PC-3 (cell line): Measurements from ENCODE around the gene ITGAE. TPM values are rescaled to one million over a fixed set of nuclear protein-coding genes. Genes with fewer than 3 reads are reported as not detected.

ENCODE experiments used
- ATAC-seq: fragments of 200-7000 bp; cut with Tn5 transposase; 2 replicates; pipeline ENCODE4 v1.9.1; 2020; ENCODE audit warnings: mild to moderate bottlenecking, moderate library complexity
- BruUV-seq: library from RNA; stranded (reverse); fragments of 400-500 nt; replicated peaks from 2 replicates; lab custom pipeline; 2021; lab: Mats Ljungman, UMichigan
- CTCF ChIA-PET: fragments of 300-600 bp; sonication (Branson Sonifier 250); formaldehyde crosslinking; loops from one replicate; lab custom pipeline; 2022; ENCODE audit warnings: antibody characterized with exemption; lab: Charles Lee
- POLR2A ChIA-PET: fragments of 300-600 bp; sonication (Branson Sonifier 250); formaldehyde crosslinking; loops from one replicate; lab custom pipeline; 2022; ENCODE audit warnings: antibody characterized with exemption; ENCODE audit not compliant: unreplicated experiment; lab: Charles Lee
- DNase-seq: peaks from one replicate; pipeline ENCODE4 v3.0.0-alpha.2; 2015
- H2AFZ ChIP-seq: fragments of 300-600 bp; sonication (generic); 2 replicates; pipeline ENCODE4 v1.6.0; 2016; ENCODE audit warnings: antibody characterized with exemption, low read length
- H3F3A ChIP-seq: fragments of 300-600 bp; sonication (generic); one replicate; pipeline ENCODE4 v1.6.0; 2017; ENCODE audit warnings: antibody characterized with exemption, low read length, control low read depth, mild to moderate bottlenecking; ENCODE audit not compliant: unreplicated experiment
- H3K27ac ChIP-seq: fragments of 300-600 bp; sonication (generic); 2 replicates; pipeline ENCODE4 v1.5.1; 2016; ENCODE audit warnings: mild to moderate bottlenecking, low read length
- H3K27me3 ChIP-seq: fragments of 300-600 bp; sonication (generic); 2 replicates; pipeline ENCODE4 v1.6.1; 2016; ENCODE audit warnings: low read length, mixed read lengths
- H3K36me3 ChIP-seq: fragments of 300-600 bp; sonication (generic); 2 replicates; pipeline ENCODE4 v1.6.1; 2016; ENCODE audit warnings: low read depth, mixed run types, low read length, mixed read lengths
- H3K4me1 ChIP-seq: fragments of 300-600 bp; sonication (generic); 2 replicates; pipeline ENCODE4 v1.5.1; 2016; ENCODE audit warnings: low read length; ENCODE audit not compliant: insufficient read depth
- H3K4me2 ChIP-seq: fragments of 300-600 bp; sonication (generic); 2 replicates; pipeline ENCODE4 v1.6.0; 2016; ENCODE audit warnings: low read length
- H3K4me3 ChIP-seq: fragments of 300-600 bp; sonication (generic); 2 replicates; pipeline ENCODE4 v1.5.1; 2016; ENCODE audit warnings: mild to moderate bottlenecking, low read length, mixed read lengths
- H3K79me2 ChIP-seq: fragments of 300-600 bp; sonication (generic); 2 replicates; pipeline ENCODE4 v1.6.1; 2017; ENCODE audit warnings: low read length, mixed read lengths
- H3K9ac ChIP-seq: fragments of 300-600 bp; sonication (generic); 2 replicates; pipeline ENCODE4 v1.6.0; 2016; ENCODE audit warnings: mild to moderate bottlenecking, low read length
- H3K9me2 ChIP-seq: fragments of 300-600 bp; sonication (generic); replicated peaks from 2 replicates; pipeline ENCODE4 v1.6.1; 2016; ENCODE audit warnings: mixed run types, low read length, mixed read lengths
- H3K9me3 ChIP-seq: fragments of 300-600 bp; sonication (generic); 2 replicates; pipeline ENCODE4 v1.6.1; 2016; ENCODE audit warnings: low read length, mixed read lengths
- H4K20me1 ChIP-seq: fragments of 300-600 bp; sonication (generic); 2 replicates; pipeline ENCODE4 v1.6.1; 2016; ENCODE audit warnings: low read length, mixed read lengths
- CTCF ChIP-seq: fragments of 300-600 bp; sonication (generic); conservative IDR thresholded peaks from 2 replicates; pipeline ENCODE4 v1.5.1; 2017; ENCODE audit warnings: antibody characterized with exemption, low read depth, mild to moderate bottlenecking, low read length
- EZH2 ChIP-seq: fragments of 300-600 bp; sonication (generic); IDR thresholded peaks from one replicate; pipeline ENCODE4 v1.6.1; 2017; ENCODE audit warnings: antibody characterized with exemption, mild to moderate bottlenecking, low read length; ENCODE audit not compliant: unreplicated experiment
- EZH2phosphoT487 ChIP-seq: fragments of 300-600 bp; sonication (generic); IDR thresholded peaks from 2 replicates; pipeline ENCODE4 v1.6.1; 2018; ENCODE audit warnings: mild to moderate bottlenecking, antibody characterized with exemption, low read length, borderline replicate concordance
- intact Hi-C: fragments of 100-400 bp; cut with micrococcal nuclease; formaldehyde crosslinking; loops from 2 replicates; pipeline ENCODE4 v1.9.0; 2023
- total RNA-seq: library from RNA; depleted of rRNA; stranded (reverse); fragments of >200 nt; gene quantifications from 2 replicates; pipeline ENCODE4 v1.2.3, GENCODE V29; 2014

Gene ITGAE
- total RNA-seq, 1 experiment from 2014 or later: 42.0 TPM

GRCh38 chr17:3828852-3829232 lies 27.9 kb upstream of the ITGAE start:
- no peak for DNase-seq
- no peak overlapping the region for H3K27ac ChIP-seq
- no peak overlapping the region for H3K4me3 ChIP-seq
- H3K9me3 ChIP-seq: no peaks in the 10 kb centered on the region
- no peaks in the 10 kb centered on the region for H3K27me3 ChIP-seq
- no peaks in the 10 kb centered on the region for H4K20me1 ChIP-seq
- H3K9me2 ChIP-seq: no peaks in the 10 kb centered on the region
- no peak overlapping the region for H3K4me2 ChIP-seq
- H3K79me2 ChIP-seq: no peaks in the 10 kb centered on the region
- intact Hi-C loops: no loop called here
- TF ChIP-seq EZH2phosphoT487 (no peak), CTCF (no peak), EZH2 (no peak)
- ChIA-PET POLR2A (interaction anchor here (0.6 kb wide), 1 partner anchor 1530 kb away, joined by 4 read pairs; no protein-coding TSS in a partner anchor), CTCF (interaction anchor here (1.6 kb wide), 1 partner anchor 91 kb away, joined by 6 read pairs; no protein-coding TSS in a partner anchor)
- no peak overlapping the region for H2AFZ ChIP-seq
- H3F3A ChIP-seq: no peaks in the 10 kb centered on the region
- no peaks in the 10 kb centered on the region for H3K4me1 ChIP-seq
- no peak for ATAC-seq
- BruUV-seq: no TSS peak
- H3K9ac ChIP-seq: no peak overlapping the region
- peaks cover 20% of the 10 kb centered on the region for H3K36me3 ChIP-seq

DNA sequence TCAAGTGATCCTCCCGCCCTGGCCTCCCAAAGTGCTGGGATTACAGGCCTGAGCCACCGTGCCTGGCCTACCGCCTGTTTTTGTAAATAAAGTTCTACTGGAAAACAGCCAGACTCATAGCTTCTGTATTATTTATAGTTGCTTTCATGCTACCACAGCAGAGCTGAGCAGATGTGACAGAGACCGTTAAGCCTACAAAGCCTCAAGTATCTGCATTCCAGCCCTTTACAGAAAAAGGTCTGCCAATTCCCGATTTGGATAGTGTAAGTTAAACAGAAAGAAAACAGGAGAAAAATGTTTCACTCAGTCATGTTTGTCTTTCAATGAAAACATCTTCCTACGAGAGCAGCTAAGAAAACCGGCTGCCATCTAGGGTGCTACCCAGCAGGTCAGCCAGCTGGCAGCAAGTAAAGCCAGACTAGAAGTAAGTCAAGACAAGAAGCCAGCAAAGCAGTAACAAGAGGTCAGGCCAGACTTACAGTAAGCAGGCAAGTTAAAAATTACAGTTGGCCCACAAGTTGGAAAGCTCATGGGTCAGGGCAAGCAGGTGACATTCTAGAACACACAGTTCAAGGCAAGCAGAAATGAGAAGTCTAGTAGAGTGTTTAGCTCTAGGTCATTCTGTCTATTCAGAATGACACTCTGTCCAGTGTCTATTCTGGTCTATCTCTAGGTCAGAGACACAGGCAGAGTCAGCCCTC lies 27.3 kb upstream of the ITGAE start:
- DNase-seq (no peak), ATAC-seq (no peak)
- POLR2A ChIA-PET: interaction anchor here (0.6 kb wide), 1 partner anchor 1530 kb away, joined by 4 read pairs; no protein-coding TSS in a partner anchor
- no peak overlapping the region for H2AFZ ChIP-seq
- no peaks in the 10 kb centered on the region for H3K4me1 ChIP-seq
- no peak overlapping the region for H3K27ac ChIP-seq
- no peak overlapping the region for H3K4me3 ChIP-seq
- H3K9me3 ChIP-seq: no peaks in the 10 kb centered on the region
- no peaks in the 10 kb centered on the region for H3K9me2 ChIP-seq
- no TSS peak for BruUV-seq
- no peaks in the 10 kb centered on the region for H3F3A ChIP-seq
- no peaks in the 10 kb centered on the region for H4K20me1 ChIP-seq
- no peak overlapping the region for H3K9ac ChIP-seq
- H3K79me2 ChIP-seq: no peaks in the 10 kb centered on the region
- intact Hi-C loops: no loop called here
- no peak overlapping the region for H3K4me2 ChIP-seq
- TF ChIP-seq EZH2 (no peak), CTCF (no peak), EZH2phosphoT487 (no peak)
- CTCF ChIA-PET: interaction anchor here (0.5 to 1.6 kb wide), 2 partner anchors 91 to 105 kb away, joined by 4 to 6 read pairs; partner anchors contain the start of gene HASPIN
- H3K36me3 ChIP-seq: peaks cover 23% of the 10 kb centered on the region
- no peaks in the 10 kb centered on the region for H3K27me3 ChIP-seq
